K562 (cell line): ENCODE measurements around the gene ODC1. TPM values are rescaled to one million over a fixed set of nuclear protein-coding genes. Genes with fewer than 3 reads are reported as not detected.

Experiments
- ATAC-seq: fragments of 200-7000 bp; cut with Tn5 transposase; 3 replicates; pipeline ENCODE4 v1.9.1; 2020; ENCODE audit warnings: moderate library complexity
- BruUV-seq: library from RNA; stranded (reverse); fragments of 400-500 nt; replicated peaks from 2 replicates; lab custom pipeline; 2021; lab: Mats Ljungman, UMichigan
- CTCF ChIA-PET: fragments of 300-600 bp; formaldehyde crosslinking; extraction: SDS; loops from one replicate; lab custom pipeline; 2021; ENCODE audit warnings: low intra/inter-chr PET ratio; lab: Yijun Ruan, JAX
- POLR2A ChIA-PET: fragments of 300-600, 350-650 bp; sonication (Branson Sonifier 250); formaldehyde crosslinking; extraction: SDS; loops from one replicate; lab custom pipeline; 2021; ENCODE audit warnings: antibody characterized with exemption, inconsistent platforms; lab: Yijun Ruan, JAX
- DNase-seq, 4 experiments: peaks; one replicate each; pipeline versions ENCODE4 v3.0.0 to v3.0.0-alpha.2; 2011 to 2018; ENCODE audit warnings: low spot score in 3 of 4, mixed read lengths in 3 of 4; ENCODE audit errors: extremely low read depth in 1 of 4
- FAIRE-seq: peaks from 2 replicates; lab custom pipeline; 2011; peaks lifted over from hg19 to GRCh38; lab: Jason Lieb, UNC
- H2AFZ ChIP-seq: 2 replicates; pipeline ENCODE4 v1.6.0; 2011; ENCODE audit warnings: low read depth, low read length, control low read depth, inconsistent platforms
- H3K27ac ChIP-seq: fragments of 200-600 bp; 3 replicates; pipeline ENCODE4 v1.8.0; 2011; ENCODE audit warnings: low read depth, mild to moderate bottlenecking, control low read depth, inconsistent platforms, low read length, moderate library complexity, mixed read lengths; ENCODE audit errors: extremely low read depth
- H3K27me3 ChIP-seq, 2 experiments: fragments of 300-600 bp in 1 of 2; 2 replicates in 1 of 2; 3 replicates in 1 of 2; pipeline versions ENCODE4 v1.6.0 to v1.8.0; 2011; ENCODE audit warnings: inconsistent platforms in 2 of 2, low read length in 2 of 2, mild to moderate bottlenecking in 1 of 2, mixed read lengths in 1 of 2, moderate library complexity in 1 of 2; ENCODE audit not compliant: control insufficient read depth in 2 of 2, insufficient read depth in 2 of 2
- H3K36me3 ChIP-seq: fragments of 300-600 bp; 3 replicates; pipeline ENCODE4 v1.8.0; 2011; ENCODE audit warnings: mild to moderate bottlenecking, low read length, inconsistent platforms; ENCODE audit not compliant: control insufficient read depth, insufficient read depth
- H3K4me1 ChIP-seq, 2 experiments: fragments of 200-600 bp in 1 of 2; replicated peaks in 1 of 2; 2 replicates in 1 of 2; 3 replicates in 1 of 2; pipeline versions ENCODE4 v1.5.1 to v1.8.0; 2011; ENCODE audit warnings: inconsistent platforms in 2 of 2, low read length in 2 of 2, mild to moderate bottlenecking in 1 of 2, mixed read lengths in 1 of 2, moderate library complexity in 1 of 2; ENCODE audit not compliant: control insufficient read depth in 2 of 2, insufficient read depth in 2 of 2
- H3K4me2 ChIP-seq: 2 replicates; pipeline ENCODE4 v1.6.1; 2011; ENCODE audit warnings: low read length, control low read depth, inconsistent platforms, mixed read lengths; ENCODE audit not compliant: insufficient read depth
- H3K4me3 ChIP-seq: fragments of 200-600 bp; sonication (generic), shearing (Covaris generic); 2 replicates; pipeline ENCODE4 v1.5.1; 2016; ENCODE audit warnings: control low read depth, inconsistent platforms
- H3K79me2 ChIP-seq: fragments of 200-600 bp; 3 replicates; pipeline ENCODE4 v1.8.0; 2011; ENCODE audit warnings: low read length, inconsistent platforms; ENCODE audit not compliant: control insufficient read depth, insufficient read depth
- H3K9ac ChIP-seq, 2 experiments: 2 replicates each; pipeline versions ENCODE4 v1.6.0 to v1.6.1; 2011; ENCODE audit warnings: low read depth in 2 of 2, low read length in 2 of 2, control low read depth in 1 of 2, inconsistent platforms in 1 of 2, mild to moderate bottlenecking in 1 of 2, mixed read lengths in 1 of 2; ENCODE audit not compliant: insufficient read depth in 1 of 2
- H3K9me1 ChIP-seq: one replicate; pipeline ENCODE4 v1.6.0; 2011; ENCODE audit warnings: inconsistent platforms, mild to moderate bottlenecking, low read length, moderate library complexity; ENCODE audit not compliant: control insufficient read depth, insufficient read depth
- H3K9me3 ChIP-seq: replicated peaks from 2 replicates; pipeline ENCODE4 v1.5.1; 2011; ENCODE audit warnings: low read depth, low read length, inconsistent platforms; ENCODE audit not compliant: control insufficient read depth, insufficient read depth
- H4K20me1 ChIP-seq: replicated peaks from 2 replicates; pipeline ENCODE4 v1.6.1; 2011; ENCODE audit warnings: low read length, inconsistent platforms, mixed read lengths; ENCODE audit not compliant: control insufficient read depth, insufficient read depth
- CBX1 ChIP-seq: sonication (generic); IDR thresholded peaks from 2 replicates; pipeline ENCODE4 v1.6.1; 2016; ENCODE audit warnings: antibody characterized with exemption, low read depth, mild to moderate bottlenecking
- COPS2 ChIP-seq: fragments of 450-650 bp; conservative IDR thresholded peaks from 2 replicates; pipeline ENCODE4 v1.6.1; 2016; ENCODE audit warnings: mild to moderate bottlenecking, moderate library complexity
- FUS ChIP-seq: fragments of 200-400 bp; formaldehyde crosslinking; optimal IDR thresholded peaks from 2 replicates; pipeline ENCODE3; 2017; ENCODE audit warnings: low read depth, low read length
- KHSRP ChIP-seq: fragments of 450-650 bp; IDR thresholded peaks from 2 replicates; pipeline ENCODE4 v1.6.1; 2017
- NCOA2 ChIP-seq, 2 experiments: fragments of 450-650 bp; IDR thresholded peaks; 2 replicates each; pipeline ENCODE4 v1.6.1; 2018; ENCODE audit warnings: mild to moderate bottlenecking in 2 of 2, moderate library complexity in 1 of 2; ENCODE audit not compliant: partially characterized antibody in 2 of 2
- NFIX ChIP-seq: fragments of 250-450 bp; sonication (Bioruptor Pico); IDR thresholded peaks from 2 replicates; pipeline ENCODE4 v1.4.0; 2020; ENCODE audit warnings: low read depth, mild to moderate bottlenecking, moderate library complexity
- NFXL1 ChIP-seq: fragments of 450-650 bp; formaldehyde crosslinking; IDR thresholded peaks from 2 replicates; pipeline ENCODE4 v1.4.0; 2021; ENCODE audit warnings: mild to moderate bottlenecking
- SIRT6 ChIP-seq: IDR thresholded peaks from one replicate; pipeline ENCODE4 v1.6.1; 2012; ENCODE audit warnings: low read depth, mild to moderate bottlenecking, control low read depth, inconsistent platforms, low read length, moderate library complexity
- TCFL5 ChIP-seq: fragments of 250-450 bp; sonication (Bioruptor Pico); conservative IDR thresholded peaks from 2 replicates; pipeline ENCODE4 v1.6.1; 2021; ENCODE audit warnings: mild to moderate bottlenecking, moderate library complexity, matching md5 sums
- ZNF444 ChIP-seq: fragments of 250-450 bp; sonication (Bioruptor Pico); IDR thresholded peaks from 2 replicates; pipeline ENCODE4 v1.4.0; 2020; ENCODE audit warnings: mild to moderate bottlenecking, moderate library complexity
- ZNF77 ChIP-seq: fragments of 250-450 bp; sonication (Bioruptor Pico); IDR thresholded peaks from 2 replicates; pipeline ENCODE4 v1.5.0; 2020
- WGBS: fragments of 100-300 bp; shearing (Covaris generic); methylation state at CpG from one replicate; pipeline ENCODE4 v1.1.6; 2016; ENCODE audit warnings: low coverage, mixed read lengths; ENCODE audit not compliant: insufficient coverage; ENCODE audit errors: missing lambda C conversion rate; 5-methylcytosine and 5-hydroxymethylcytosine counted together
- in situ Hi-C: fragments of 300-500 bp; cut with MboI; formaldehyde crosslinking; loops from 4 replicates; pipeline ENCODE4 v1.15.0; 2018; ENCODE audit warnings: inconsistent platforms, mixed read lengths
- intact Hi-C: fragments of 100-400 bp; cut with micrococcal nuclease; formaldehyde crosslinking; loops from 2 replicates; pipeline ENCODE4 v1.14.2; 2022
- polyA plus RNA-seq, 8 experiments: library from polyadenylated mRNA; depleted of rRNA in 4 of 8; stranded (reverse) in 5 of 8; unstranded in 3 of 8; fragments of >200 nt; fragmentation: Nextera tagmentation in 2 of 8; fragmentation: Illumina TruSeq in 1 of 8; extraction: Ambion mirVana in 2 of 8; extraction: Trizol in 1 of 8; gene quantifications; 2 replicates each; pipeline versions ENCODE4 v1.2.1 to v1.2.3, GENCODE V29; 2011 to 2014; ENCODE audit warnings: inconsistent platforms in 1 of 8, missing spikeins in 1 of 8
- total RNA-seq, 7 experiments: library from RNA; depleted of rRNA in 6 of 7; stranded (reverse); fragments of >200 nt in 6 of 7; fragmentation: Illumina TruSeq in 2 of 7; extraction: Trizol in 2 of 7; gene quantifications; 2 replicates each; pipeline versions ENCODE4 v1.2.1 to v1.2.3, GENCODE V29; 2011 to 2021; ENCODE audit warnings: low replicate concordance in 1 of 7
- TF ChIP-seq, protein P1 (sequence below), 2 experiments: fragments of 450-650 bp; IDR thresholded peaks; 2 replicates each; pipeline ENCODE4 v1.6.1; 2016; ENCODE audit warnings: mild to moderate bottlenecking in 2 of 2, borderline replicate concordance in 1 of 2, low read depth in 1 of 2, moderate library complexity in 1 of 2
- TF ChIP-seq, protein P2 (sequence below), 2 experiments: fragments of 450-650 bp in 1 of 2; sonication (generic) in 1 of 2; formaldehyde crosslinking in 1 of 2; IDR thresholded peaks in 1 of 2; conservative IDR thresholded peaks in 1 of 2; 2 replicates each; pipeline versions ENCODE4 v1.6.1 to v1.8.1; 2016 to 2023; ENCODE audit warnings: mild to moderate bottlenecking in 2 of 2, moderate library complexity in 2 of 2, inconsistent platforms in 1 of 2, missing genetic modification reagents in 1 of 2

Gene ODC1
- total and polyA plus RNA-seq, 9 of the 15 experiments (the other 6 are each of a cell fraction or from before 2014, with no cell fraction given), result 142 to 563 (median 457) TPM

DNA sequence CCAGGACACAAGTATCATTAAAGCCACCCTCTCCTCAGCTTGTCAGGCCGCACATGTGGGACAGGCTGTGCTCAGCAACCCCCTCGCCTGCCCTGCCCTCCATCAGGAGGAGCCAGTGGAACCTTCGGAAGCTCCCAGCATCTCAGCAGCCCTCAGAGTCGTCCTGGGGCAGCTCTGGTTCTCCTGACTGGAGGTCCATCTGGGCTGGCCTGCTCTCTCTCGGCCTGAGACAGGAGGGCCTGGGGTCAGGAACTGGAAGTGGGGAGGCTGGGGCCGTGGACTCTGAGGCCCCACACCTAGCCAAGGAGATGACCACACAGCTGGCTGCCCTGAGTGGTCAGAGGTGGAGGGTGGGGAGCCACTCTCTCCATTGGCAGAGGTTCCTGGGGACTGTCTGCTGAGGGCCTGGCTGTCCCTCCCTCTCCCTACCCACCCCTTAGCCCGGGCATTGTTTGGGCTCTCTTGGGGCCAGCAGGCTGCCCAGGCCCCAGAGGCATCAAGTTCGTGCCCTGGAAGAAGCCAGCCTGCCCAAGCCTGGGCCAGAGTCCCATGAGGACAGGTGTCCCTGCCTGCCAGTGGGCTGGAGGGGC, 23.1 kb downstream of the ODC1 start:
- Histone ChIP-seq H3K9me3 (no peaks in the 10 kb centered on the region), H3K27me3 (no peaks in the 10 kb centered on the region), H3K4me1 (peaks cover 0 to 8% of the 10 kb centered on the region in 2 experiments; a peak in 2 of 5 replicates), H2AFZ (no peak overlapping the region), H3K36me3 (peaks cover 29% of the 10 kb centered on the region; the same call in 2 of the 3 replicates), H3K27ac (no peak overlapping the region), H3K4me3 (no peak overlapping the region), H4K20me1 (0 out of 2 replicates have a peak, but pooled peaks cover 3% of the 10 kb centered on the region), H3K4me2 (no peak overlapping the region), H3K9me1 (no peaks in the 10 kb centered on the region), H3K79me2 (no peaks in the 10 kb centered on the region), H3K9ac (peak overlapping the region in 1 of 2 experiments; percentile 76; a peak in 2 of 4 replicates)
- ATAC-seq (no peak), FAIRE-seq (no peak), DNase-seq (no peak)
- BruUV-seq, result no TSS peak
- WGBS, result 74% methylated on average over 7 of the region's 8 CpGs
- in situ Hi-C loops, result loop anchor here (25.0 kb wide), 1 partner anchor 163 kb away; no protein-coding TSS in a partner anchor
- CTCF ChIA-PET, result no interaction called here
- intact Hi-C loops, result no loop called here
- POLR2A ChIA-PET, result interaction anchor here (0.6 to 1.7 kb wide), 6 partner anchors 8 to 378 kb away, joined by 3 to 4 read pairs (median 3); no protein-coding TSS in a partner anchor
- TF ChIP-seq NCOA2 (IDR thresholded peaks at IDR 0.05; ENCODE audit: partially characterized antibody in 2 of 2), result no peak
- TF ChIP-seq, protein P1, sequence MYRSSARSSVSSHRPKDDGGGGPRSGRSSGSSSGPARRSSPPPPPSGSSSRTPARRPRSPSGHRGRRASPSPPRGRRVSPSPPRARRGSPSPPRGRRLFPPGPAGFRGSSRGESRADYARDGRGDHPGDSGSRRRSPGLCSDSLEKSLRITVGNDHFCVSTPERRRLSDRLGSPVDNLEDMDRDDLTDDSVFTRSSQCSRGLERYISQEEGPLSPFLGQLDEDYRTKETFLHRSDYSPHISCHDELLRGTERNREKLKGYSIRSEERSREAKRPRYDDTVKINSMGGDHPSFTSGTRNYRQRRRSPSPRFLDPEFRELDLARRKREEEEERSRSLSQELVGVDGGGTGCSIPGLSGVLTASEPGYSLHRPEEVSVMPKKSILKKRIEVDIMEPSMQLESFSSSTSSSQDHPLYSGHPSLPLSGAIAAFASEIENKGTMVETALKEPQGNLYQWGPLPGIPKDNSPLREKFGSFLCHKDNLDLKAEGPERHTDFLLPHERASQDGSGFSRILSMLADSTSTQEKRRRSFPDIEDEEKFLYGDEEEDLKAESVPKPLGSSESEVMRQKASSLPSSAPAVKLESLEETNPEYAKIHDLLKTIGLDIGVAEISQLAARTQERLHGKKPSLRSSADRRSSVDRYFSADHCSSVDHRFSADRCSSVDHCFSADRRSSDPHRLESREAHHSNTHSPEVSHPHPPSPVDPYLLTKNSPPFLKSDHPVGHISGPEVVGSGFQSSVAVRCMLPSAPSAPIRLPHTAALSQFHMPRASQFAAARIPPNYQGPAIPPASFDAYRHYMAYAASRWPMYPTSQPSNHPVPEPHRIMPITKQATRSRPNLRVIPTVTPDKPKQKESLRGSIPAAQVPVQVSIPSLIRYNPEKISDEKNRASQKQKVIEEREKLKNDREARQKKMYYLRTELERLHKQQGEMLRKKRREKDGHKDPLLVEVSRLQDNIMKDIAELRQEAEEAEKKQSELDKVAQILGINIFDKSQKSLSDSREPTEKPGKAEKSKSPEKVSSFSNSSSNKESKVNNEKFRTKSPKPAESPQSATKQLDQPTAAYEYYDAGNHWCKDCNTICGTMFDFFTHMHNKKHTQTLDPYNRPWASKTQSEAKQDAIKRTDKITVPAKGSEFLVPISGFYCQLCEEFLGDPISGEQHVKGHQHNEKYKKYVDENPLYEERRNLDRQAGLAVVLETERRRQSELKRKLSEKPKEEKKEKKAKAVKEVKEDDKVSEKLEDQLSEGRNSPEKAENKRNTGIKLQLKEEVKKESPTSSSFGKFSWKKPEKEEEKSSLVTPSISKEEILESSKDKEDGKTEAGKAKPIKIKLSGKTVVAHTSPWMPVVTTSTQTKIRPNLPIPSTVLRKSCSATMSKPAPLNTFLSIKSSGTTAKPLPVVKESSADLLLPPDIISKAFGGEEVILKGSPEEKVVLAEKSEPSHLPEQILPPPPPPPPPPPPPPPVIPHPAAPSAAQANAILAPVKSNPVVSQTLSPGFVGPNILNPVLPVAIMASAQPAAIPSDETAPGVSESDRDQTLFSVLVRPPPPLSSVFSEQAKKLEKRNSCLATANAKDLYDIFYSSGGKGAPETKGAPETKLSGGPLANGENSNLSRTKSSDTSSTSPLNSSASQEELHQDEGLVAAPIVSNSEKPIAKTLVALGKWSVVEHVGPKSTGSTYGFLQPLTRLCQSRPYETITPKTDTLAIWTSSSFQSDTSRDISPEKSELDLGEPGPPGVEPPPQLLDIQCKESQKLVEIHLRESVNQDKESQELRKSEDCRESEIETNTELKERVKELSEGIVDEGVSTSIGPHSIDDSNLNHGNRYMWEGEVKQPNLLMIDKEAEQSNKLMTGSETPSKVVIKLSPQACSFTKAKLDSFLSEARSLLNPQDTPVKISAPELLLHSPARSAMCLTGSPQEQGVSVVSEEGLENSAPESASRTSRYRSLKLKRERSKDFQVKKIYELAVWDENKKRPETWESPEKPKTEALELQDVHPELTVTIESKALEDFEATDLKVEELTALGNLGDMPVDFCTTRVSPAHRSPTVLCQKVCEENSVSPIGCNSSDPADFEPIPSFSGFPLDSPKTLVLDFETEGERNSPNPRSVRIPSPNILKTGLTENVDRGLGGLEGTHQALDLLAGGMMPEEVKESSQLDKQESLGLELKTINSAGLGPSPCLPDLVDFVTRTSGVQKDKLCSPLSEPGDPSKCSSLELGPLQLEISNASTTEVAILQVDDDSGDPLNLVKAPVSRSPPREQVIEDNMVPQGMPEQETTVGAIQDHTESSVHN (IDR thresholded peaks at IDR 0.05; ENCODE audit: borderline replicate concordance in 1 of 2, low read depth in 1 of 2), result no peak
- TF ChIP-seq SIRT6, result no peak
- no peak for TF ChIP-seq NFXL1 (CRISPR knock-in tag)
- no peak for TF ChIP-seq TCFL5
- TF ChIP-seq FUS, result no peak
- TF ChIP-seq, protein P2, sequence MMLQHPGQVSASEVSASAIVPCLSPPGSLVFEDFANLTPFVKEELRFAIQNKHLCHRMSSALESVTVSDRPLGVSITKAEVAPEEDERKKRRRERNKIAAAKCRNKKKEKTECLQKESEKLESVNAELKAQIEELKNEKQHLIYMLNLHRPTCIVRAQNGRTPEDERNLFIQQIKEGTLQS (IDR thresholded peaks at IDR 0.05), result no peak
- TF ChIP-seq, protein P2 (CRISPR knock-in tag; conservative IDR thresholded peaks at IDR 0.05), result no peak
- no peak for TF ChIP-seq KHSRP
- TF ChIP-seq ZNF77, result no peak
- no peak for TF ChIP-seq NFIX
- no peak for TF ChIP-seq ZNF444 (CRISPR knock-in tag)
- TF ChIP-seq COPS2, result no peak
- no peak for TF ChIP-seq CBX1
